Inferior parietal cortex (tissue), 1 donor: ENCODE measurements around the gene STIM2.
"Not testable (repeated sequence)": the region's sequence is repeated elsewhere in the genome, so short reads cannot be mapped to it uniquely, and the experiment has no call there.

Experiments used
- DNase-seq: peaks from one replicate; pipeline ENCODE4 v3.0.0-alpha.2; 2016; ENCODE audit errors: extremely low spot score

The STIM2 gene

DNA sequence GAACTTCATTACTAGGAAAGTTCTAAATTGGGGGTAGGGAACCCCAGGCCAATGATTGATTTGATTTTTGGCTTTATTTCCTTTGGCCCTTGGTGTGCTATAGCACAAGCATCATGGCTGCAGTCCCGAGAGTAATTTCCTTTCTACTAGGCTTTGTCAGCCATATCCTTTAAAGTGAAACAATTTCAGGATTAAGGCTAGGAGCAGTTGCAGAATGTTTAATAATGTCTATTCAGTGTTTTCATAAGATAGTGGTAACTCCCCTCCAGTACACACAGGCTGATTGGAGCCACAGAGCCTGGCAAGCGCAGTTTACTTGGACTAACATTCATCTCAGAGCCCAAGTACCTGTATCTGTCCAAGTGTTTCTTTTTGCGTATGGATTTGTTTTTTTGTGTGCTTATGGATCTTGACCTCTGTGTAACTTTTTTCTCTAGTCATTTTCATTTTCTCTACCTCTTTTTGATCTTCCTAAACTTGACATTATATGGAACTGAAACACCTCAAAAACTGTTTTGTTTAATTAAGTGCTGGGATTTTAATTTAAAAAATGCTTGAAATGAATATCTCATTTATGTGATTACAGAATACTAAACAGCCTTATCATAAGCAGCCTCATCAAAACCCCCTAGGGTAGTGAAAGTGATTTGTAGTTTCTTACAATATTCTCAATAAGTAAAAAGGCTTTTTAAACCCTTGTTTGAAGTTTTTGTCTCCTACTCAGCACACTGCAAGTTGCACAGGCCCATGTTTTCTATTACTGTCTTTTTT, 7.5 kb downstream of the STIM2 start:
- DNase-seq = no peak

DNA sequence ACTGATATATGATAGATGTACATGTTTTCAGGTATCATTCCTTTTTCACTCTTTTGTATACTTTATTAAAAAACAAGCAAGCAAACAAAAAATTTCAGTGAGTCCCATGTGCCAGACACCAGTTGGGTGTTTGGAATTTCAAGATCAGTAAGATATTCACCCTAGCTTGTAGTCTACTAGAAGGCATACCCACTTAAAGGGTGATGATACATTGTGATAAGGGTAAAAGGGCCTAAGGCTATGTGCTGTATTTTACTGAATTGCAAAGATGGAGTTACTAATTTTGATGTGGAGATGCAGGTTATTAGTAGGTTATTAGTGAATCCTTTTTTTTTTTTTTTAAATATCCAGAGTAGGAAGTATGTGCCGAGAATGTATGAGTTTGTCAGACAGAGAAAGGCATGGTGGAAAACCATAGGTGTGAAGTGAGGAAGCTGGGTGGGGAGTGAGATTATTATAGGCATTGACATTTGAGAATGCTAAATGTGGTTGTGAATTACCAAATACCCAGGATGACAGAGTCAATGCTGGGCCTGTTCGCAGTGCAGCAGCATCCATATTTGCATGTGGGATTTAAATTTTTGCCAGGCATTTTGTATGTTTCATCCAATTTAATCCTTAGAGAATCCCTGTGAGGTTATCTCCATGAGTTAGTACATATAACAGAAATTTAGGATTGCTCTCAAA, 10.1 kb downstream of the STIM2 start:
- DNase-seq = no peak

DNA sequence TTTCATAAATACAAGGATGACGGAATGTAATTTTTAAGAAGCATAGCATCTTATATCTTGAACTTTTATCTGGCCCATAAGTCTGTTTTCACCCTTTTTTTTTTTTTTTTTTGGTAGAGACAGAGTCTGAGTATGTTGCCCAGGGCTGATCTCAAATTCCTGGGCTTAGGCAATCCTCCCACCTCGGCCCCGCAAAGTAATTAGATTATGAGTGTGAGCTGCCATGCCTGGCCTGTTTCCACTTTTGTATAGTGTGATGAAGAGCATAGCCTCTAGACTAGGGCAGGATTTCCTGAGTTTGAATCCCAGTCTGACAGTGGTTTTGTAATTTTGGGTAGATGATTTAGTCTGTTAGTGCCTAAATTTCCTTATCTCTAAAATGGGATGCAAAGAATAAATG, 11.0 kb downstream of the STIM2 start:
- DNase-seq = no peak

DNA sequence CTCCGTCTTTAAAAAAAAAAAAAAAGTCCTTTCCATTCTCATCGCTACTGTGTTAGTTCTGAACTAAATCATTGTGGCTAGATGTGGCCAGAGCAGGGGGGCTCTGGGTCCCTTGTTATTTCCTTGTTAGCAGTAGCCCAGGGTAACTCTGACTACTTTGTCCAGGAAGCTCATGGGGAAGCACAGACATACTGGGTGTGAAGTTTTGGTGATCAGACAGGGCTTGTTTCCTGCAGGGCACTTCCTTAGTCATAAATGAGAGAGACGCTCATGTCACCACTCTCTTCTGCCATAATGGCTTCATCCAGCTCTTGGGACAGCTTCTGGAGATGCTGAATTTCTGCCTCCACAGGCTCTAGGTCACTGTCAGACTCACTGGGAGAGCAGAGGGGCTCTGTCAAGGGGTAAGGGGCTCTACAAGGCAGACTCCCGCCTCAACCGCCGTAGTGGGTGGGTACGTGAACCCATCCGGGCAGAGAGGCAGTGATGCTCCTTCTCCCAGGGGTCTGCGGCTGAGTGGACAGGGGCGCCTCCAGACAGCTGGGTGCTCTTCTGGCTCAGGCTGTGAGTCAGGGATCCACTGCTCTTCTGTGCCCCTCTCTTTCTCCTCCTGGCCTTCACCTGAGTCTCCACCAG, 12.9 kb downstream of the STIM2 start:
- no peak for DNase-seq

DNA sequence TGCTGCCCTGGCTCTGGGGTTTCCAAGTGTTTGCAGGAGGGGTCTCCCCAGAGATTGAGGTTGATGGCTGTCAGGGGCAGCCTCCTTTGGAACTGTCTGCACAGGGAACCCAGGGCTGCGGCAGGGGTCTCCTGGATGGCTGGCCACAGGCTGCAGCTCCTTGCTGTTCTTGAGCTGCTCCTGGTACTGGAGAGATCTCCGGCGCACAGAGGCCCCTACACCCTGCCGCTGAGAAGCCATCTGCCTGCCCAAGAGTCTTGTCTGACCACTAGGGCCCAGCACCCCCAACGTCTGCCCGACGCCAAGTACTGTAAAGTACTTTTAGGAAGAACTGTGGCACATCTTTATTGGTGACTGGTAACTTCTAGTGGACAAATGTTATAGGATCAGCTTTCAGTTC, 13.5 kb downstream of the STIM2 start:
- DNase-seq = no peak

DNA sequence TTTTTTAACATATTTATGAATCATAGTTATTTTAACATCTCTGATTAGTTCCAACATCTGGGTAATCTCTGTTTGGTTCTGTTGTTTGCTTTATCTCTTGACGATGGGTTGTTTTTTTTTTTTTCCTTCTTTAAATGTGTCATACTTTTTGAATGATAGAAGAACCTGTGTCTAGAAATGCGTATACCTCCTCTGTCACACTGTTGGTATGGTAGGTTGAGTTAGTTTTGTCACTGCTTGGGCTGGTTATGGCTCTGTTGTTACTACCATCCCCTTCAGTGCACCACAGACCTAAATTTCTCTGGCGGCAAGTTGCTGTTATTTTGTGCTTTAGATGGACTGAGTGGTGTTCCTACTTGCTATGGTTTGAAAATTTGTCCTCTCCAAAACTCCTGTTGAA, 16.8 kb downstream of the STIM2 start:
- no peak for DNase-seq

DNA sequence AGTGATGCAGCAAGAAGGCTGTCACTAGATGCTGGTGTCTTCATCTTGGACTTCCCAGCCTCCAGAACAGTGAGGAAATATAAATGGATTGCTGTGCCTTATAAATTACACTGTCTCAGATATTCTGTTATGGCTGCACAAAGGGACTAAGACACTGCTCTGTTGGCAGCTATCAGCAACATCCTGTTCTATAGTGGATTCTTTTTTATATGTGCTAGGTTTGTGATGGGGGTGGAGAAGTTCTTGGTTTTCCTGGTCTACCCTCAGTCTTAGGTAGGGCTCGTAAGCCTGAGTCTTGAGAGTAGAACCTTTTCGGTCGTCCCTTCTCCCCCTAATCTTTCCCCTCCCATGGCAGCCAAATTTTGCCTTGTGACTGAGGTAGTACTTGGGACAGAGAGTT, 17.3 kb downstream of the STIM2 start:
- DNase-seq = no peak

DNA sequence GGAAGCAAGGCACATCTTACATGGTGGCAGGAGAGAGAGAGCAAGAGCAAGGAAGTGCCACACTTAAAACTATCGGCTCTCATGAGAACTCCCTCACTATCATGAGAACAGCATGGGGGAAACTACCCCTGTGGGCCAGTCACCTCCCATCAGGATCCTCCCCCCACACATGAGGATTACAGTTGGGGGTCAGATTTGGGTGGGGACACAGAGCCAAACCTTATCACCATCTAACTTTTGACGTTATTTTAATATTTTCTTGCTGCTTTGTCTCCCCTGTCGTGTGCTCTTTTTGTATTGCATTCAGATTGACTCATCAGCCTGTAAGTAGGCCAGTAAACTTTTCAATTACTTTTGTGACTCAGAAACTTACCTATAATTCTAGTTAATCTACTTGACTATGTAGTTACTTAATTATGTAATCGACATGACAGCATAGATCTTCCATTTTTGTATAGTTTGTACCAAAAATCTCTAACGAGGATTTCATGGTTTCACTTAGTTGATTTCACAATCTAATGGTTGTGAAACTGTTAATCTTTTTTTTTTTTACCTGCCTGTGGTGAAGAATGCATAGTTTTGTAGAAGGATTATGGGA, 18.3 kb downstream of the STIM2 start:
- DNase-seq = no peak

DNA sequence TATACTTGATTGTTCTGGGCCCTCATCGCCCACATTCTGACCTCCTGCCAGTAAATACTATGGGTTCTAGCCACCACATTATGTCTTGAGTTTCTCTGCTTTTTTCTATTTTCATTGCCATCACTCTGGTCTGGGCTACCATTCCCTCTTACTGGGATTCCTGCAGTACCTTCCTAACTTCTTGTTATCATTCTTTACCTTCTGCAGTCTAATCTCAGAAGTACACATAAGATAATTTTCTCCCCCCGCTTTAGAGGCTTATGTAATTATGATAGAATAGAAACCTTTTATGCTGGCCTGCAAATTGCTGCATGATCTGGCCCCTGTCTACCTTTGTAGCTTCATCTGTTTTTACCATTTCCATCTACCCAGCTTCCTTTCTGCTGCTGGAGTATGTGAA, 19.2 kb downstream of the STIM2 start:
- no peak for DNase-seq

DNA sequence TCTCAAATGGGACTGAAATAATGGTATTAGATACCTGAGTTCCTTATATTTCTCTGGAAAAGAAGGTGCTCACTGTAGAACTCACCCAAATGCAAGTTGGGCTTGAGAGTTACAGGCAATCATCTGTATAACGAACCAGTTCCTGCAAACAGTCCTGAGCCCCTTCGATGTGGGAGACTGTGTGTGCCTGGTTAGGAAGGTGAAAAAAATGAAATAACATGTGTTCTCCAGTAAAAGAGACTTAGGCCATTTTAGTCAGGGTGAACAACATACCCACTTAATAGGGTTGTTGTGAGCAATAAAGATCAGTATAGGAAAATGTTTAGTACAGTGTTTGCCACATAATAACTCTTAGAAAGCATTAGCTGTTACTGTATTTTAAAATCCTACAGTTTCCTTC, 23.4 kb downstream of the STIM2 start:
- no peak for DNase-seq

DNA sequence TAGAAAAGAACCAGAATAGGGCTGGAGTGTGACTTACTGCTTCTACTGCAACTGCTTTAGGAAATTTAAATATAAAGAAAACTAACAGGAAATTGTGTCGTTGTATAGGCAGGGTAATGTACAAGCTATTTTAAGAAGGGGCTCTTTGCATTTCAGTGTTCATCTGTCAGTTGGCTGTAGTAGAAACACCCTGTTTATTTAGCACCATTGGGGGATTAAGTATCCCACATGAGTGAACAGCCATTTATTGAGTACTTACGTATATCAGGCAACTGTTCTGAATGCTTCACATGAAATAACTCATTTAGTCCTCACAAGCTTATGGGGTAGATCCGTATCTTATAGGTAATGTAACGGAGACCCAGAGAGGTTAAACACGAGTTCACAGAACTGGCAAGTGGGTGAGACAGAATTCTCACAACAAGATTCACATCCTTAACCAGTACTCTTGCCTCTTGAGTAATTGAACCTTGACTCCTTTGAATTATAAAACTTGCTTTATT, 23.9 kb downstream of the STIM2 start:
- DNase-seq = no peak

DNA sequence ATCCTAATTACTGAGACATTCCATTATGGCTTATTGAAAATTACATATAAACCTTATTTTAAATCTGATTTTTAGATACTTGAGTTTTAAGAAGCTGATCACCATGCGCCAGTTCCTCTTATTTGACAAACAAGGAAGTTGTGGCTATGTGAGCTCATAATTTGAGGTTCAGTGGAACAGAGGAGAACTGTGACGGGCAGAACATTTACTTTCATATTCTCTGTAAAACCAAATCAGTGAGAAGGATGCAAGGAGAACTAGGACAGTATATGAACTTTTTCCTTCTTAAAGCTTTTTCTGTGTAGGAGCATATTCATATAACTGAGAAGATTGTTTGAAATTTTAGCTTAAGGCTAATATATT, 25.3 kb downstream of the STIM2 start:
- DNase-seq = no peak

DNA sequence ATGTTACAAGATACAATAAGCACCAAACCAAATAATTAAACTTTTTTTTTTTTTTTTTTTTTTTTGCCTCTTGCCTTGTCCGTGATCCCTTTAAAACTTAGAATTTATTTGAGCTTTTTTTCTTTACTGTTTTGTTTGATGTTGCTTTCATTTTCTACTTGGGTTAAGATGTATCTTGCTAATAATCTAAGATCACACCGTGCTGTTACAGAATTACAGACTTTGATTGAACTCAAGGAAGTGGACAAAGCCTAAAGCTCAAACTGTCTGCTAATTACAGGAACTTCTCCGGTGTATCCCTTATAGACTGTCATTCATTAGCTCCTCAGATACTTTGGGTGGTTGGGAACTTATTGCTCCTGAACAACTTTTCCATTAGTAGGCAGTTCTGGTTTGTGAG, 26.5 kb downstream of the STIM2 start:
- DNase-seq = no peak

DNA sequence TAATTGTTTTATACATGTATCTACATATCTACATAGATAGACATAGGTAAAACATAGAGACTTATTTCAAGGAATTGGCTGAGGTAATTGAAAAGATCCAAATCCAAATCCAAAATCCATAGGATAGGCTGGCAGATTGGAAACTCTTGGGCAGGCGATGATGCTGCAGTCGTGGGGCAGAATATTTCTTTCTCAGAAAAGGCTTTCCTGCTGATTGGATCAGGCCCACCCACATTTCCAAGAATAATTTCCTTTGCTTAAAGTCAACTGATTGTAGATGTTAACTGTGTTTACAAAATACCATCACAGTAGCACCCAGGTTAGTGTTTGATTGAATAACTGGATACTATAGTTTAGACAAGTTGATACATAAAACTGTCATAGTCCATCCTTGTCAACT, 27.2 kb downstream of the STIM2 start:
- DNase-seq = no peak

DNA sequence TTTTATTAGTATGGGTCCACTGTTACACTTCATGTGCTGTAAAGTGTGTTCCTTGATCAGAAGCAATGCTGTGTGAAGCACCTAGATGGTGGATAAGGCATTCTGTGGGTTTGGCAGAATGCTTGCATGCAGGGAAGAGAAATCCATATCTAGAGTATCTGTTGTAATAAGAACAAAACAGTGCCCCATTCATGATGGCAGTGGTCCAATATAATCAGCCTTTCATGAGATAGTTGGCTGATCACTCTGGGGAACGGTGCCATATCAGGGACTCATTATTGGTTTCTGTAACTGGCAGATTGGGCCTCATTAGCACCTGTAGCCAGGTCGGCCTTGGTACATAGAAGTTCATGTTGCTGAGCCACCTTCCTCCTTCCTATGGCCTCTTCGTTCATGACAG, 28.7 kb downstream of the STIM2 start:
- DNase-seq = no peak

DNA sequence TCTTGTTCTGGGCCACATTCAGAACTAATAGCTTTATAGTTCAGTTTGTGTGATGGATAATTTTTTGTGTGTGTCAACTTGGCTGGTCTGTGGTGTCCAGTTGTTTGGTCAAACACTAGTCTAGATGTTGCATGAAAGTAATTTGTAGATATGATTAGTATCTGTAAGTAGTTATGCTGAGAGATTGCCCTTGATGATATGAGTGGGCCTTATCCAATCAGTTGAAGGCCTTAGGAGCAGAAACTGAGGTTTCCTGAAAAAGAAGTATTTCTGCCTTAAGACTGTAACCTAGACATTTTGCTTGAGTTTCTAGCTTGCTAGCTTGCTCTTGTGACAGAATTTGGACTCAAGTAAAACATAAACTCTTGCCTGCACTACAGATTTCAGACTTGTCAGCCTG, 30.4 kb downstream of the STIM2 start:
- no peak for DNase-seq

DNA sequence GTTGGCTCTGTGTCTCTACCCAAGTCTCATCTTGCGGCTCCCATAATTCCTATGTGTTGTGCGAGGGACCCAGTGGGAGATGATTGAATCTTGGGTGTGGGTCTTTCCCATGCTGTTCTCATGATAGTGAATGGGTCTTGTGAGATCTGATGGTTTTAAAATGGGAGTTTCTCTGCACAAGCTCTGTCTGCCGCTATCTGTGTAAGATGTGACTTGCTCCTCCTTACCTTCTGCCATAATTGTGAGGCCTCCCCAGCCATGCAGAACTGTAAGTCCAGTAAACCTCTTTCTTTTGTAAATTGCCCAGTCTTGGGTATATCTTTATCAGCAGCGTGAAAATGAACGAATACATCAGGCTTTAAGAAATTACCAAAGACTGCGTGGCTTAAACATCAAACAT, 31.2 kb downstream of the STIM2 start:
- no peak for DNase-seq

DNA sequence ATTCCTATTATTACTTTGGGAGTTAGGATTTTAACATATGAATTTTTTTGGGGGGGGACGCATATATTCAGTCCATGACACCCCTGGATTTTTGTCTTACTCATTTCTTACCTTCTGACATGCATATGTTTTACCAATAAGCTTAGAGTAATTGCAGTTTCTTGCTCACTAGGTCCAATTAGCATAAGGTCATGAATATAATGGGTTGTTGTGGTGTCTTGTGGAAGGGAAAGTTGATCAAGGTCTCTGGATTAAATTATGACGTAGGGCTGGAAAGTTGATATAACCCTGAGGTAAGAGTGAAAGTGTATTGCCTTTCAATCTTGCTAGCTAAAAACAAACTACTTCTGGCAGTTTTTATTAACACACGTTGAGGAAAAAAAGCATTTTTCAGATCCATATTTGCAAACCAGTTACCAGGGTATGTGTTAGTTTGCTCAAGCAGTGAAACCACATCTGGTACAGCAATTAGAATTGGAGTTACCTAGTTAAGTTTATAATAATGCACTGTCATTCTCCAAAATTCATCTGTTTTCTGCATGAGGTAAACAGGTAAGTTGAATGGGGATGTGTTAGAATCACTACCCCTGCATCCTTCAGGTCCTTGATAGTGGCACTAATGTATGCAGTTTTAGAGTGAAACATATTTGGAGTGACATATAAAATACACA, 32.0 kb downstream of the STIM2 start:
- DNase-seq = no peak

DNA sequence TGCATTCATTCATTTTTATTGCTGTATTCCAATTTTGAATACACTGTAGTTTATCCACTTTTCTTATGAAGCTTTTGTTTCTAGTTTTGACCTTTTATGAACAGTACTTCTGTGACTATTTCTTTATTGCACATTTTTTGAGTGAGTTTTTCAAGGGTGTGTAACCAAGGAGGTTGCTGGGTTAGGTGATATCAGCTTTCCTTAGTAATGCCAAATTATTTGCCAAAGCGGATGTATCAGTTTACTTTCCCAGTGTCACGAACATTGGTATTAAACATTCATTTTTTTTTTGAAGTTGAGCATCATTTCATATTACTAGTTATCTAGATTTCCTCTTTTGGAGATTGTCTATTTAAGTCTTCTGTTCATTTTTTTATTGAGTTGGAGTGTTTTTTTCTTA, 32.9 kb downstream of the STIM2 start:
- DNase-seq = no peak

DNA sequence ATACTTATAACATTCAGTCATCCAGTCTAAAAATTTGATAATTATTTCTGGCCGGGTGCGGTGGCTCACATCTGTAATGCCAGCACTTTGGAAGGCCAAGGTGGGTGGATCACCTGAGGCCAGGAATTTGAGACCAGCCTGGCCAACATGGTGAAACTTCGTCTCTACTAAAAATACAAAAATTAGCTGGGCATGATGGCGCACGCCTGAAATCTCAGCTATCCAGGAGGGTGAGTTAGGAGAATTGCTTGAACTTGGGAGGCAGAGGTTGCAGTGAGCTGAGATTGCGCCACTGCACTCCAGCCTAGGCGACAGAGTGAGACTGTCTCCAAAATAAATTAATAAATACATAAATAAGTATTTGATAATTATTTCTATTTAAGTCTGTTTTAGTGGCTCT, 34.2 kb downstream of the STIM2 start:
- DNase-seq = not testable (repeated sequence)

DNA sequence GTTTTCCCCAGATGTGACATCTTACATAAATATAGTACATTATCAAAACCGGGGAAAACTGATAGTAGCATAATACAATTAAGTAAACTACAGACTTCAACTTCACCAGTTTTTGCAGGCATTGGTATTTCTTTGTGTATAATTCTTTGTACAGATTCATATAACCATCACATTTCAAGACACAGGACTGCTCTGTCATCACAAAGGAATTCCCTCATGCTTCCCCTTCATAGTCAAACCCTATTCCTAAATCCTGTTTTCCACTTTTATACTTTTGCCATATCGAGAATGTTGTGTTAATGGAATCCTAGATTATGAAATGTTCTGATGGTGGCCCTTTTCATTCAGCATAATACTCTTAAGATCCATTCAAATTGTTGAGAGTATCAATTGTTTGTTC, 36.0 kb downstream of the STIM2 start:
- DNase-seq = no peak

DNA sequence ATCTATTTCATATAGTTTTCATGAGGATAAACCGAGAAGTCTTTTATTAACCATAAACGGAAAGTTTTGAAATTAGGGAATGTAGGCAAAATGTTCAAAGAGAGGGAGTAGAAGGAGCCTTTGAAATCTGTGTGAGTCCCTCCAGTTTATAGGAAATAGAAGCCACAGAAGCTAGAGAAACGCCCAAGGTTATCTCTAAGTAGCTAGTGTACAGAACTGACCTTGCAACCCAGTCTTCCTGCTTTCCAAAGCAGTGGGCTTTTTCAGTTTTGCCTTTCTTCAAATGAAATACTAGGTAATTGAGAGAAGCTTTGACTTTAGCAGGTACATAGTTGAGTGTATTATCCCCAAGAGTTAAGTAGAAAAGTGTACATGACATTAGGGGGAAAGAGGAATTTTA, 39.4 kb downstream of the STIM2 start:
- DNase-seq = no peak
